HG03196 (cell line): Measurements from ENCODE around the gene CAMTA1.

ENCODE experiments used
- ATAC-seq: cut with Tn5 transposase; IDR thresholded peaks from one replicate; pipeline ENCODE4 v1.9.1; 2021; ENCODE audit not compliant: unreplicated experiment

Gene CAMTA1

GRCh38 chr1:6996866-6997265, 211.6 kb downstream of the CAMTA1 start:
- ATAC-seq, result no peak

- ATAC-seq, result no peak
Observed at GRCh38 chr1:6998267-6998666, 213.0 kb downstream of the CAMTA1 start.

GRCh38 chr1:6999826-7000225, 214.6 kb downstream of the CAMTA1 start:
- ATAC-seq, result no peak

GRCh38 chr1:7000720-7001119, 215.5 kb downstream of the CAMTA1 start:
- ATAC-seq, result no peak

- no peak for ATAC-seq
Observed at GRCh38 chr1:7002728-7003127, 217.5 kb downstream of the CAMTA1 start.

GRCh38 chr1:7003676-7004075, 218.4 kb downstream of the CAMTA1 start:
- ATAC-seq, result no peak

GRCh38 chr1:7004181-7004580, 218.9 kb downstream of the CAMTA1 start:
- no peak for ATAC-seq

- ATAC-seq, result no peak
Observed at GRCh38 chr1:7005762-7006161, 220.5 kb downstream of the CAMTA1 start.

GRCh38 chr1:7006996-7007871, 222.0 kb downstream of the CAMTA1 start:
- no peak for ATAC-seq

- no peak for ATAC-seq
Observed at GRCh38 chr1:7007902-7008301, 222.6 kb downstream of the CAMTA1 start.

GRCh38 chr1:7008331-7008730, 223.1 kb downstream of the CAMTA1 start:
- no peak for ATAC-seq

GRCh38 chr1:7008975-7009740, 223.9 kb downstream of the CAMTA1 start:
- ATAC-seq, result no peak

- ATAC-seq, result no peak
Observed at GRCh38 chr1:7009741-7010525, 224.7 kb downstream of the CAMTA1 start.

- no peak for ATAC-seq
Observed at GRCh38 chr1:7010534-7011200, 225.4 kb downstream of the CAMTA1 start.

GRCh38 chr1:7011826-7012225, 226.6 kb downstream of the CAMTA1 start:
- ATAC-seq, result no peak

GRCh38 chr1:7012461-7012924, 227.2 kb downstream of the CAMTA1 start:
- ATAC-seq, result no peak

GRCh38 chr1:7013833-7014639, 228.8 kb downstream of the CAMTA1 start:
- ATAC-seq, result no peak

- ATAC-seq, result no peak
Observed at GRCh38 chr1:7014640-7014930, 229.3 kb downstream of the CAMTA1 start.

GRCh38 chr1:7015022-7015421, 229.8 kb downstream of the CAMTA1 start:
- ATAC-seq, result no peak

- no peak for ATAC-seq
Observed at GRCh38 chr1:7018351-7018750, 233.1 kb downstream of the CAMTA1 start.
